ENCODE results near the gene MYO7A. TPM values are rescaled to one million over a fixed set of nuclear protein-coding genes. Genes with fewer than 3 reads are reported as not detected.

The MYO7A gene
- total RNA-seq, 4 donors from 2014 or later: 11.7 to 26.4 (median 17.7) TPM

DNA sequence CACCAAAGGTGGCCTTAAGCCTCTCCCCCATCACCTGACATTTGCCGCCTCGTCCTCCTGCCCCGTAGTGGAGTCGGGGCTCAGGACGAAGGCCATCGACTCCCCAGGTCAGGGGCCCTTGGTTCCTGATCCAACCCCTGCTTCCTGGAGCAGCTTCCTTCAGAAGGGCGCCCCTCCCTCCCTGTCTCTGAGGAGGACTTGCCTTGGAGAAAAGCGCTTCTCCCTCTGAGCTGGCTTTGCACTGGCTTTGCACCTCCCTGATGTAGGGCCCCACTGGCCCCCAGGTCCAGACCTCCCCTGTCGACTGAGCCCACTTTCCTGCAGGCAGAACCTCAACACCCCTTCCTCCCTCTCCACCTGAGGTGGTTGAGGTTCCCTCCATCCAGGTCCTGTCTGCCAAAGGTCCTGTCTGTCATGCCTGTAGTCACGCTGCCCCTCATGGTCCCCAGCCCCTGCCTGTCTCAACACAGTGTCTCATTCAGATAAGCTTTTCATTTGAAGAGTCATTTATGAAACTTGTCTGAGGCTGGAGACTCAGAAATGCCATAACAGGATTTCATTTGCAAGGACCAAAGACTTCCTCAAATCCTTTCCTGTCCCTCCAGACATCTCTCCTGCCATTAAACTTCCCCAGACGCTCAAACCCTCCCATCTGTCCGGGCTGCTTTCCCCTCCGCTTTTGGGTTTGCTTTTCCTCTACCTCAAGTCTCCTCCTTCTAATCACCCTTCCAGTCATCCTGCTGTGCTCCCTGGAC lies 78.4 kb downstream of the MYO7A start:
- TF ChIP-seq CTCF (IDR thresholded peaks at IDR 0.05; ENCODE audit: low read depth): no peak

- TF ChIP-seq CTCF (IDR thresholded peaks at IDR 0.05; ENCODE audit: low read depth): no peak
Observed at GRCh38 chr11:77207019-77207485, 79.0 kb downstream of the MYO7A start.

DNA sequence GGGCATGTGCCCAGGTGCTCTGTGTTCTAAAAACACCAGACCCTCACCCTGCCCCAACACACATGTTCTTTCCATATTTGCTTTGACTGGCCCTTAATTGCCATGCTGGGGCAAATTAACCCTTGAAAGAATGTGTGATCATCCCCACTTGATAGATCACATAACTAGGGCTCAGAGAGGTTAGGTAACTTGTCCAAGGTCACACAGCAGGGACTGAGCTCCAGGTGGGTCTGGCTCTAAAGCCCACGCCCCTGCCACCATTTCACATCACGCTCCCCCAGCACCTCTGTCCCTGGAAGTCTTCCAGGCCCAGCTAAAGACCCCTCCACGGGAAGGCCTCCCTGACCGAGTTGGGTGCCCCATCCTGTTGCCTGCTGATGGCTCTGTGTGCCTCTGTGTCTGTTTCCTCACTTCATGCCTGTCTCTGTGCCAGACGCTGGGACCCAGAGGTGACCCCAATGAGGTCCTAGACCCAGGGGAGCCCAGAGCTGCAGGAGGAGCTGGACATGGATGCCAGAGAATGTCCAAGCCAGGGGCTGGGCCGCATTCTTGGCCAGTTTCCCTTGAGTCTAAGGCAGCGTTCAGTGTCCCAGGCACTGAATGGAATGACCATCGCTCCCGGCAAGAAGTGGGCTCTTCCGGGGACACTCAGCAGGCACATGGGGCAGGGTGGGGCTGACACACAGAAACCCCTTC lies 79.7 kb downstream of the MYO7A start:
- TF ChIP-seq CTCF (IDR thresholded peaks at IDR 0.05; ENCODE audit: low read depth): no peak

GRCh38 chr11:77208535-77208934 lies 80.5 kb downstream of the MYO7A start:
- no peak for TF ChIP-seq CTCF (IDR thresholded peaks at IDR 0.05; ENCODE audit: low read depth)

DNA sequence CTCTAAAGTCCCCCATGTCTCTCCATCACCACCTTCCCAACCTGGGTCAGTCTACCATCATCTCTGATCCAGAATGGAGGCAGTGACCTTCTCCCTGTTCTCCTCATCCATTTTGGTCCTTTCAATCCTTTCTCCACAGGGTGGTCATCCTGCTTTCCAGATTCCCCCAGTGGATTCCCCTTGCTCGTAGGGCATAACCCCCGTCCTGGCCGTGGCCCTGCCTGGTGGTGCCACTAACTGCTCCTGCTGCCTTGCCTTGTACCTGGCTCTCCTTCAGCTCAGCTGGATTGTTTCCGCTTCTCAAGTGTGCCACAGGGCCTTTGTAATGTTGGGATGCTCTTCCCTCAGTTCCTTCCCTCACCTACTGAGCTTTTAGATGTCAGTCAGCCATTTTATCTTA lies 81.6 kb downstream of the MYO7A start:
- no peak for TF ChIP-seq CTCF (IDR thresholded peaks at IDR 0.05; ENCODE audit: low read depth)

DNA sequence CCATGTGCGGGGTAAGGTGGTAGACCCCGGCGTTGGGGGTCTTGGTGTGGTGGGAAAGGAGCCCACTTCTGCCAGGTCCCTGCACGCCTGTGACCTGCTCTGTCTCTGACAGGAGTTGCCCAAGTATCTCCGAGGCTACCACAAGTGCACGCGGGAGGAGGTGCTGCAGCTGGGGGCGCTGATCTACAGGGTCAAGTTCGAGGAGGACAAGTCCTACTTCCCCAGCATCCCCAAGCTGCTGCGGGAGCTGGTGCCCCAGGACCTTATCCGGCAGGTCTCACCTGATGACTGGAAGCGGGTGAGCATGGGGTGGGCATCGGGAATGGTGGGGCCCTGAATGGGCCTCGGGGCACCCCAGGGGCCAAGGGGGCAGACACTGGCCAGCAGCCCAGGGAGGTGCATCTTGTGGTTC lies 83.0 kb downstream of the MYO7A start:
- TF ChIP-seq CTCF (IDR thresholded peaks at IDR 0.05; ENCODE audit: low read depth): no peak

GRCh38 chr11:77211594-77212251 lies 83.7 kb downstream of the MYO7A start:
- no peak for TF ChIP-seq CTCF (IDR thresholded peaks at IDR 0.05; ENCODE audit: low read depth)

Measured in subcutaneous adipose tissue (tissue), 4 donors.